H9 (cell line): ENCODE measurements around the gene CD4. TPM values are rescaled to one million over a fixed set of nuclear protein-coding genes. Genes with fewer than 3 reads are reported as not detected.

Source experiments
- DNase-seq: peaks from one replicate; pipeline ENCODE4 v3.0.0-alpha.2; 2017
- H2AFZ ChIP-seq: one replicate; pipeline ENCODE4 v1.6.1; 2013; ENCODE audit warnings: mild to moderate bottlenecking, low read length, control low read depth, moderate library complexity
- H2AK5ac ChIP-seq: 2 replicates; pipeline ENCODE4 v1.6.1; 2013; ENCODE audit warnings: low read length, control low read depth, mixed read lengths; ENCODE audit not compliant: insufficient read length
- H2BK120ac ChIP-seq: one replicate; pipeline ENCODE4 v1.6.1; 2013; ENCODE audit warnings: low read depth, mild to moderate bottlenecking, low read length, control low read depth, inconsistent platforms; ENCODE audit not compliant: poor library complexity, severe bottlenecking
- H2BK12ac ChIP-seq: 2 replicates; pipeline ENCODE4 v1.6.1; 2013; ENCODE audit warnings: low read length, control low read depth, mixed read lengths, low read depth; ENCODE audit not compliant: insufficient read length
- H2BK15ac ChIP-seq: 2 replicates; pipeline ENCODE4 v1.6.1; 2013; ENCODE audit warnings: low read depth, low read length, control low read depth
- H2BK20ac ChIP-seq: one replicate; pipeline ENCODE4 v1.6.1; 2013; ENCODE audit warnings: low read depth, mild to moderate bottlenecking, low read length, control low read depth, inconsistent platforms; ENCODE audit not compliant: poor library complexity, severe bottlenecking
- H2BK5ac ChIP-seq: 2 replicates; pipeline ENCODE4 v1.6.1; 2013; ENCODE audit warnings: low read length, control low read depth, mixed read lengths; ENCODE audit not compliant: insufficient read length
- H3K14ac ChIP-seq: 2 replicates; pipeline ENCODE4 v1.6.1; 2013; ENCODE audit warnings: low read length, control low read depth; ENCODE audit not compliant: insufficient read depth
- H3K18ac ChIP-seq: 2 replicates; pipeline ENCODE4 v1.6.1; 2013; ENCODE audit warnings: low read depth, mild to moderate bottlenecking, mixed read lengths, low read length, control low read depth; ENCODE audit not compliant: insufficient read length
- H3K23ac ChIP-seq: 2 replicates; pipeline ENCODE4 v1.6.1; 2013; ENCODE audit warnings: low read length, control low read depth, mixed read lengths, low read depth; ENCODE audit not compliant: insufficient read length
- H3K23me2 ChIP-seq: 2 replicates; pipeline ENCODE4 v1.6.1; 2013; ENCODE audit warnings: low read depth, mild to moderate bottlenecking, mixed read lengths, low read length, control low read depth; ENCODE audit not compliant: insufficient read length, poor library complexity, severe bottlenecking
- H3K27ac ChIP-seq: 2 replicates; pipeline ENCODE4 v1.5.1; 2013; ENCODE audit warnings: low read length, control low read depth, mixed read lengths, low read depth; ENCODE audit not compliant: insufficient read length
- H3K27me3 ChIP-seq: 2 replicates; pipeline ENCODE4 v1.6.1; 2013; ENCODE audit warnings: low read length, control low read depth, inconsistent platforms; ENCODE audit not compliant: insufficient read depth
- H3K4ac ChIP-seq: 2 replicates; pipeline ENCODE4 v1.6.1; 2013; ENCODE audit warnings: low read depth, mild to moderate bottlenecking, control low read depth, inconsistent platforms, low read length, moderate library complexity
- H3K4me1 ChIP-seq: 2 replicates; pipeline ENCODE4 v1.6.1; 2013; ENCODE audit warnings: low read length, control low read depth, inconsistent platforms; ENCODE audit not compliant: insufficient read depth
- H3K4me2 ChIP-seq: 2 replicates; pipeline ENCODE4 v1.6.1; 2013; ENCODE audit warnings: low read length, control low read depth, mixed read lengths; ENCODE audit not compliant: insufficient read length, insufficient read depth
- H3K56ac ChIP-seq: 2 replicates; pipeline ENCODE4 v1.6.1; 2013; ENCODE audit warnings: low read depth, mild to moderate bottlenecking, mixed read lengths, low read length, control low read depth; ENCODE audit not compliant: insufficient read length
- H3K79me1 ChIP-seq: 2 replicates; pipeline ENCODE4 v1.6.1; 2013; ENCODE audit warnings: low read depth, mild to moderate bottlenecking, moderate library complexity, low read length, control low read depth, inconsistent platforms; ENCODE audit not compliant: insufficient read depth, poor library complexity, severe bottlenecking
- H3K79me2 ChIP-seq: 2 replicates; pipeline ENCODE4 v1.6.1; 2013; ENCODE audit warnings: low read length, control low read depth, inconsistent platforms; ENCODE audit not compliant: insufficient read depth
- H3K9ac ChIP-seq: 2 replicates; pipeline ENCODE4 v1.6.1; 2013; ENCODE audit warnings: low read length, control low read depth, mixed read lengths; ENCODE audit not compliant: insufficient read length; ENCODE audit errors: extremely low read depth
- H3K9me3 ChIP-seq: one replicate; pipeline ENCODE4 v1.6.1; 2013; ENCODE audit warnings: low read depth, low read length, inconsistent platforms; ENCODE audit not compliant: control insufficient read depth
- H3T11ph ChIP-seq: one replicate; pipeline ENCODE4 v1.6.1; 2013; ENCODE audit warnings: mild to moderate bottlenecking, low read length, control low read depth, inconsistent platforms
- H4K20me1 ChIP-seq: one replicate; pipeline ENCODE4 v1.6.1; 2013; ENCODE audit not compliant: control insufficient read depth, insufficient read length, insufficient read depth
- H4K5ac ChIP-seq: 2 replicates; pipeline ENCODE4 v1.6.1; 2013; ENCODE audit warnings: low read depth, mild to moderate bottlenecking, mixed read lengths, low read length, control low read depth; ENCODE audit not compliant: insufficient read length
- H4K8ac ChIP-seq: replicated peaks from 2 replicates; pipeline ENCODE4 v1.6.1; 2013; ENCODE audit warnings: low read length, control low read depth, mixed read lengths, low read depth; ENCODE audit not compliant: insufficient read length
- H4K91ac ChIP-seq: 2 replicates; pipeline ENCODE4 v1.6.1; 2013; ENCODE audit warnings: low read depth, mild to moderate bottlenecking, moderate library complexity, mixed read lengths, low read length, control low read depth; ENCODE audit not compliant: insufficient read length
- H3K27ac Mint-ChIP-seq, 3 experiments: 2 replicates in 2 of 3; 3 replicates in 1 of 3; pipeline ENCODE4 v1.8.0; 2020 to 2021; ENCODE audit warnings: mixed read lengths in 3 of 3, mild to moderate bottlenecking in 1 of 3, moderate library complexity in 1 of 3
- H3K27me3 Mint-ChIP-seq: 2 replicates; pipeline ENCODE4 v1.8.0; 2021; ENCODE audit warnings: low read depth, mild to moderate bottlenecking, moderate library complexity, mixed read lengths
- H3K36me3 Mint-ChIP-seq, 3 experiments: 2 replicates in 2 of 3; 3 replicates in 1 of 3; pipeline ENCODE4 v1.8.0; 2020 to 2021; ENCODE audit warnings: low read depth in 3 of 3, mixed read lengths in 3 of 3; ENCODE audit not compliant: insufficient read depth in 1 of 3
- H3K4me1 Mint-ChIP-seq, 2 experiments: 2 replicates each; pipeline ENCODE4 v1.8.0; 2020; ENCODE audit warnings: mixed read lengths in 2 of 2
- H3K4me3 Mint-ChIP-seq, 2 experiments: 2 replicates in 1 of 2; 3 replicates in 1 of 2; pipeline ENCODE4 v1.8.0; 2020 to 2021; ENCODE audit warnings: mild to moderate bottlenecking in 2 of 2, mixed read lengths in 2 of 2, moderate library complexity in 1 of 2
- H3K9me3 Mint-ChIP-seq, 2 experiments: 2 replicates in 1 of 2; 3 replicates in 1 of 2; pipeline ENCODE4 v1.8.0; 2020; ENCODE audit warnings: mild to moderate bottlenecking in 2 of 2, mixed read lengths in 2 of 2, moderate library complexity in 1 of 2
- CTCF ChIP-seq: fragments of 200-600 bp; sonication (generic); conservative IDR thresholded peaks from 3 replicates; pipeline ENCODE4 v1.8.0; 2021; ENCODE audit warnings: antibody characterized with exemption, mild to moderate bottlenecking
- WGBS: extraction: QIAGEN DNeasy Blood & Tissue Kit; methylation state at CpG from one replicate; pipeline ENCODE4 v1.1.7; 2013; ENCODE audit warnings: missing lambda C conversion rate, low lambda C conversion rate, mixed read lengths; ENCODE audit not compliant: insufficient read length; ENCODE audit errors: extremely low coverage; 5-methylcytosine and 5-hydroxymethylcytosine counted together
- total RNA-seq: library from RNA; stranded (reverse); gene quantifications from 2 replicates; pipeline ENCODE4 v1.2.1, GENCODE V29; 2021

The CD4 gene
- total RNA-seq, 1 experiment from 2014 or later: 1.1 TPM

- Histone ChIP-seq H3K9me3 (no peaks in the 10 kb centered on the region), H2BK20ac (no peak overlapping the region), H3K79me2 (no peaks in the 10 kb centered on the region; the same call in 1 of the 2 replicates), H3K27me3 (no peaks in the 10 kb centered on the region), H3K18ac (no peak overlapping the region), H3K56ac (no peak overlapping the region), H2BK5ac (no peak overlapping the region), H3T11ph (no peak overlapping the region), H3K27ac (no peak overlapping the region), H2AFZ (no peak overlapping the region), H3K79me1 (no peaks in the 10 kb centered on the region), H2AK5ac (no peak overlapping the region), H3K9ac (no peak overlapping the region), H3K4me1 (peaks cover 2% of the 10 kb centered on the region; the same call in 1 of the 2 replicates), H4K20me1 (no peaks in the 10 kb centered on the region), H2BK12ac (no peak overlapping the region), H4K91ac (no peak overlapping the region), H3K23me2 (no peaks in the 10 kb centered on the region), H2BK15ac (no peak overlapping the region), H3K4me2 (no peak overlapping the region), H4K8ac (no peak overlapping the region), H3K14ac (no peak overlapping the region), H3K23ac (no peak overlapping the region), H3K4ac (no peak overlapping the region), H2BK120ac (no peak overlapping the region), H4K5ac (no peak overlapping the region)
- H3K27ac Mint-ChIP-seq: no peak overlapping the region
- no peak for DNase-seq
- WGBS: no CpG with 5 or more reads among the region's 1 CpG
- no peak overlapping the region; a peak in 1 of 5 replicates for H3K4me3 Mint-ChIP-seq
- H3K27me3 Mint-ChIP-seq: peaks cover 19% of the 10 kb centered on the region
- H3K4me1 Mint-ChIP-seq: peaks cover 19 to 25% of the 10 kb centered on the region in 2 experiments
- H3K9me3 Mint-ChIP-seq: peaks cover 2 to 3% of the 10 kb centered on the region in 2 experiments; a peak in 3 of 5 replicates
- no peak for TF ChIP-seq CTCF
- peaks cover 0 to 4% (median 2%) of the 10 kb centered on the region in 3 experiments; a peak in 4 of 7 replicates for H3K36me3 Mint-ChIP-seq
These were observed 17.8 kb downstream of the CD4 start for GRCh38 chr12:6807170-6807569.
